Adrenal gland (tissue), 5 donors: ENCODE measurements around the gene KIAA0753.

Source experiments
- POLR2A ChIP-seq, 2 donors: fragments of 450-650 bp; IDR thresholded peaks; one replicate each; pipeline ENCODE4 v1.6.1; 2017; ENCODE audit warnings: antibody characterized with exemption in 2 of 2, mild to moderate bottlenecking in 2 of 2, moderate library complexity in 1 of 2
- TF ChIP-seq, protein P1 (sequence below), 6 experiments: fragments of 450-650 bp in 4 of 6; fragments of 200-600 bp in 2 of 6; sonication (generic) in 1 of 6; IDR thresholded peaks; 1 replicate in 5 of 6; 2 replicates in 1 of 6; pipeline versions ENCODE4 v1.5.1 to v1.8.0; 2016 to 2021; ENCODE audit warnings: antibody characterized with exemption in 6 of 6, mild to moderate bottlenecking in 2 of 6, moderate library complexity in 1 of 6
- donor health status: DM: no; HTN: no; CAD: no.

DNA sequence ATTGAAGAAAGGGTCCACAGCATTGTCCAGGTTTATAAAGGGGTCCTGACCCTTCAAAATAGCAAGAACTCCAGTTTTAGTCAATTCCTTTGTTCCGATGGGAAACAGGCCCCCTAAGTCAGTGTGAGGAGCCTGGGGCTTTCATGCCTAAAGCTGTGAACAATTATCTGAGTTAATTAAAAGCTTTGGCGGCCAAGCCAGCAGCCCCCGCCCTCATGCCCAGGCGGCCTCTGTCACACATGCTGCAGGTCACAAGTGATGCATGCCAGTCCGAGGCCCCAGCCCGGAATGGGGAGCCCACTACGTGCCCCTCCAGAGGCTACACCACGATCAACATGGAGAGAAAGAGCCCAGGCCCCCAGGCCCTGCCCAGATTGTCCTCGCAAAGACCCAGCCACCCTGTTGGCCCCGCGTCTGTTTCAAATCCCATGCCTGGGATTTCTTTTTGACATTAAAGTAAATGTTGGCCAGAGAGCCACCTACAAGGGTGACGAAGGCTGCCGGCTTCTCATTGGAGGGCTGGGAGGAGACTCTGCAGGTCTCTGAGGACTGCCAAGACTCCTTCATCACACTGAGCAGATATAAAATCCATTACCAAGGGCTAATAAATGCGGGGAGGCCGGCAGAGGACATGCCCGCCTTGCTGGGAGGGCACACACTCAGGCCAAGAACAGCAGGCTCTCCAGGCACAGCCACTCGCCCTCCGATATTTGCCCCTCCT, 69.6 kb downstream of the KIAA0753 start:
- TF ChIP-seq, protein P1, sequence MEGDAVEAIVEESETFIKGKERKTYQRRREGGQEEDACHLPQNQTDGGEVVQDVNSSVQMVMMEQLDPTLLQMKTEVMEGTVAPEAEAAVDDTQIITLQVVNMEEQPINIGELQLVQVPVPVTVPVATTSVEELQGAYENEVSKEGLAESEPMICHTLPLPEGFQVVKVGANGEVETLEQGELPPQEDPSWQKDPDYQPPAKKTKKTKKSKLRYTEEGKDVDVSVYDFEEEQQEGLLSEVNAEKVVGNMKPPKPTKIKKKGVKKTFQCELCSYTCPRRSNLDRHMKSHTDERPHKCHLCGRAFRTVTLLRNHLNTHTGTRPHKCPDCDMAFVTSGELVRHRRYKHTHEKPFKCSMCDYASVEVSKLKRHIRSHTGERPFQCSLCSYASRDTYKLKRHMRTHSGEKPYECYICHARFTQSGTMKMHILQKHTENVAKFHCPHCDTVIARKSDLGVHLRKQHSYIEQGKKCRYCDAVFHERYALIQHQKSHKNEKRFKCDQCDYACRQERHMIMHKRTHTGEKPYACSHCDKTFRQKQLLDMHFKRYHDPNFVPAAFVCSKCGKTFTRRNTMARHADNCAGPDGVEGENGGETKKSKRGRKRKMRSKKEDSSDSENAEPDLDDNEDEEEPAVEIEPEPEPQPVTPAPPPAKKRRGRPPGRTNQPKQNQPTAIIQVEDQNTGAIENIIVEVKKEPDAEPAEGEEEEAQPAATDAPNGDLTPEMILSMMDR (IDR thresholded peaks at IDR 0.05): no peak
- no peak for TF ChIP-seq POLR2A (IDR thresholded peaks at IDR 0.05)
